SK-N-SH (cell line): ENCODE measurements around the gene CCDC192. TPM values are rescaled to one million over a fixed set of nuclear protein-coding genes. Genes with fewer than 3 reads are reported as not detected.
"Not testable (repeated sequence)": the region's sequence is repeated elsewhere in the genome, so short reads cannot be mapped to it uniquely, and the experiment has no call there.

Experiments used
- CTCF ChIA-PET: fragments of 300-600, 350-600 bp; formaldehyde crosslinking; extraction: SDS; loops from one replicate; lab custom pipeline; 2021; lab: Yijun Ruan, JAX
- POLR2A ChIA-PET: fragments of 350-600 bp; sonication (Branson Sonifier 250); formaldehyde crosslinking; extraction: SDS; loops from one replicate; lab custom pipeline; 2020; ENCODE audit warnings: antibody characterized with exemption, inconsistent platforms; lab: Yijun Ruan, JAX
- DNase-seq: peaks from one replicate; pipeline ENCODE4 v3.0.0; 2012
- H2AFZ ChIP-seq: fragments of 200-600 bp; sonication (generic); 2 replicates; pipeline ENCODE4 v1.8.1; 2016; ENCODE audit warnings: antibody characterized with exemption, mild to moderate bottlenecking, low read depth
- H3F3A ChIP-seq: fragments of 200-600 bp; sonication (generic); replicated peaks from 2 replicates; pipeline ENCODE3; 2016; ENCODE audit warnings: antibody characterized with exemption, mild to moderate bottlenecking; ENCODE audit not compliant: insufficient read depth
- H3K27ac ChIP-seq, 2 experiments: fragments of 200-500 bp in 1 of 2; fragments of 200-600 bp in 1 of 2; sonication (Bioruptor generic) in 1 of 2; sonication (generic), shearing (Covaris generic) in 1 of 2; 2 replicates each; pipeline versions ENCODE4 v1.5.1 to v1.6.1; 2014 to 2016; ENCODE audit warnings: low read depth in 2 of 2, inconsistent platforms in 1 of 2, low read length in 1 of 2, mild to moderate bottlenecking in 1 of 2, mixed read lengths in 1 of 2
- H3K27me3 ChIP-seq: fragments of 200-600 bp; sonication (generic), shearing (Covaris generic); 2 replicates; pipeline ENCODE4 v1.6.1; 2016; ENCODE audit warnings: mixed run types; ENCODE audit not compliant: insufficient read depth
- H3K36me3 ChIP-seq, 2 experiments: fragments of 200-500 bp in 1 of 2; fragments of 200-600 bp in 1 of 2; sonication (Bioruptor generic) in 1 of 2; sonication (generic) in 1 of 2; replicated peaks in 1 of 2; 2 replicates each; pipeline versions ENCODE3 to v1.5.1; 2014 to 2016; ENCODE audit warnings: low read length in 1 of 2, mild to moderate bottlenecking in 1 of 2; ENCODE audit not compliant: insufficient read depth in 2 of 2, control insufficient read depth in 1 of 2
- H3K4me1 ChIP-seq, 2 experiments: fragments of 200-500 bp in 1 of 2; fragments of 200-600 bp in 1 of 2; sonication (Bioruptor generic) in 1 of 2; sonication (generic), shearing (Covaris generic) in 1 of 2; 2 replicates each; pipeline versions ENCODE4 v1.5.1 to v1.6.1; 2014 to 2016; ENCODE audit warnings: low read depth in 1 of 2, low read length in 1 of 2, mixed run types in 1 of 2; ENCODE audit not compliant: insufficient read depth in 2 of 2, control insufficient read depth in 1 of 2
- H3K4me2 ChIP-seq: fragments of 200-600 bp; sonication (generic), shearing (Covaris generic); 2 replicates; pipeline ENCODE4 v1.6.1; 2017; ENCODE audit warnings: mixed run types
- H3K4me3 ChIP-seq, 2 experiments: fragments of 200-500 bp in 1 of 2; fragments of 200-600 bp in 1 of 2; sonication (Bioruptor generic) in 1 of 2; sonication (generic), shearing (Covaris generic) in 1 of 2; 2 replicates each; pipeline versions ENCODE4 v1.5.1 to v1.8.1; 2014 to 2016; ENCODE audit warnings: low read depth in 2 of 2, inconsistent platforms in 1 of 2, low read length in 1 of 2, mild to moderate bottlenecking in 1 of 2, mixed read lengths in 1 of 2, moderate library complexity in 1 of 2
- H3K79me2 ChIP-seq: fragments of 200-600 bp; sonication (generic); 2 replicates; pipeline ENCODE4 v1.8.1; 2017; ENCODE audit warnings: mild to moderate bottlenecking; ENCODE audit not compliant: insufficient read depth
- H3K9ac ChIP-seq: fragments of 200-600 bp; sonication (generic); 2 replicates; pipeline ENCODE4 v1.6.1; 2017; ENCODE audit warnings: mixed run types
- H3K9me2 ChIP-seq: fragments of 200-600 bp; sonication (generic); 2 replicates; pipeline ENCODE4 v1.6.1; 2017; ENCODE audit warnings: mixed run types
- H3K9me3 ChIP-seq: fragments of 200-600 bp; sonication (generic); 2 replicates; pipeline ENCODE4 v1.6.1; 2017; ENCODE audit warnings: mixed run types, mild to moderate bottlenecking, moderate library complexity
- H4K20me1 ChIP-seq: fragments of 200-600 bp; sonication (generic); 2 replicates; pipeline ENCODE4 v1.6.1; 2017; ENCODE audit warnings: mild to moderate bottlenecking, mixed run types; ENCODE audit not compliant: insufficient read depth
- ELF1 ChIP-seq: IDR thresholded peaks from 2 replicates; pipeline ENCODE4 v1.4.0; 2012
- EZH2phosphoT487 ChIP-seq: fragments of 200-600 bp; sonication (generic); IDR thresholded peaks from 2 replicates; pipeline ENCODE4 v1.6.1; 2017; ENCODE audit warnings: low read depth, mixed run types, mild to moderate bottlenecking, antibody characterized with exemption, moderate library complexity, borderline replicate concordance
- FOSL2 ChIP-seq: IDR thresholded peaks from 2 replicates; pipeline ENCODE4 v1.4.0; 2012; ENCODE audit warnings: low read depth, mild to moderate bottlenecking, moderate library complexity, borderline replicate concordance
- FOXJ3 ChIP-seq: sonication (generic); formaldehyde crosslinking; IDR thresholded peaks from 2 replicates; pipeline ENCODE4 v1.5.1; 2020; ENCODE audit warnings: mild to moderate bottlenecking, missing genetic modification reagents
- NFIC ChIP-seq: IDR thresholded peaks from 2 replicates; pipeline ENCODE4 v1.4.0; 2012; ENCODE audit warnings: borderline replicate concordance
- POLR2AphosphoS5 ChIP-seq: IDR thresholded peaks from 2 replicates; pipeline ENCODE4 v1.6.1; 2012; ENCODE audit warnings: low read depth, low read length
- SIN3A ChIP-seq: IDR thresholded peaks from 2 replicates; pipeline ENCODE4 v1.6.1; 2012; ENCODE audit warnings: low read depth, mild to moderate bottlenecking, low read length, moderate library complexity, borderline replicate concordance
- SMC3 ChIP-seq: IDR thresholded peaks from 2 replicates; pipeline ENCODE4 v1.6.1; 2012; ENCODE audit warnings: low read depth, low read length, improper control_type of control experiment
- TEAD4 ChIP-seq: IDR thresholded peaks from 2 replicates; pipeline ENCODE4 v1.4.0; 2012; ENCODE audit warnings: mild to moderate bottlenecking, borderline replicate concordance; ENCODE audit not compliant: insufficient read depth
- WGBS: methylation state at CpG from one replicate; pipeline ENCODE4 v1.1.6; 2017; ENCODE audit warnings: low lambda C conversion rate; 5-methylcytosine and 5-hydroxymethylcytosine counted together
- polyA plus RNA-seq, 3 experiments: library from polyadenylated mRNA; depleted of rRNA; stranded (reverse); fragments of >200 nt; gene quantifications; 2 replicates each; pipeline ENCODE4 v1.2.3, GENCODE V29; 2012
- TF ChIP-seq, protein P1 (sequence below): IDR thresholded peaks from 2 replicates; pipeline ENCODE4; 2012

CCDC192 gene
- polyA plus RNA-seq, 1 of the 3 experiments (the other 2 are of a cell fraction) = not detected

DNA sequence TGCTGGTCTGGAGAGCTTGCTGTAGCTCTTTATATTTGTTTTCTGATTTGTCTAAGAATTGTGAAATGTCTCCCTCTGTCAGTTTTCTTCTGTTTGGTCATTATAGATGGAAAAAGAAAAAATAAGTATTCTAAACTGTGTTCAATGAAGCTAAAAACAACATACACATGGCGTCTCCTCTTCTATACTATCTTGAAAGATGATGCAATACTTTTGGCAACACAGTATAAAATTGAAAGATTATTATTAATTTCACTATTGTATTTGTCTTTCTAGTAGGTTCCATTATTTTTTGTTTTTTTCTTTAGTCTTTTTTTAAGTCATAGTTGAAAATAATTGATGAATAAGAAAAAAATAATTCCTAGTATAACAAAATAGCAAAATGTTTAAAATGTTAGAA, 22.5 kb downstream of the CCDC192 start:
- H3K9ac ChIP-seq = no peak overlapping the region
- no peaks in the 10 kb centered on the region for H3F3A ChIP-seq
- H3K9me2 ChIP-seq = no peaks in the 10 kb centered on the region
- H3K36me3 ChIP-seq = peaks cover 0 to 3% of the 10 kb centered on the region in 2 experiments
- no peak for DNase-seq
- H3K9me3 ChIP-seq = no peaks in the 10 kb centered on the region
- H4K20me1 ChIP-seq = no peaks in the 10 kb centered on the region
- H3K79me2 ChIP-seq = no peaks in the 10 kb centered on the region
- TF ChIP-seq NFIC = no peak
- TF ChIP-seq EZH2phosphoT487 = no peak
- no peak for TF ChIP-seq FOSL2
- TF ChIP-seq TEAD4 = no peak
- TF ChIP-seq ELF1 = no peak
- no peak for TF ChIP-seq POLR2AphosphoS5
- no peak for TF ChIP-seq FOXJ3
- no peak for TF ChIP-seq SMC3
- no peak for TF ChIP-seq SIN3A
- TF ChIP-seq, protein P1, sequence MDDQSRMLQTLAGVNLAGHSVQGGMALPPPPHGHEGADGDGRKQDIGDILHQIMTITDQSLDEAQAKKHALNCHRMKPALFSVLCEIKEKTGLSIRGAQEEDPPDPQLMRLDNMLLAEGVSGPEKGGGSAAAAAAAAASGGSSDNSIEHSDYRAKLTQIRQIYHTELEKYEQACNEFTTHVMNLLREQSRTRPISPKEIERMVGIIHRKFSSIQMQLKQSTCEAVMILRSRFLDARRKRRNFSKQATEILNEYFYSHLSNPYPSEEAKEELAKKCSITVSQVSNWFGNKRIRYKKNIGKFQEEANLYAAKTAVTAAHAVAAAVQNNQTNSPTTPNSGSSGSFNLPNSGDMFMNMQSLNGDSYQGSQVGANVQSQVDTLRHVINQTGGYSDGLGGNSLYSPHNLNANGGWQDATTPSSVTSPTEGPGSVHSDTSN = no peak
- H2AFZ ChIP-seq = no peak overlapping the region
- no peaks in the 10 kb centered on the region for H3K4me1 ChIP-seq
- peaks cover 16% of the 10 kb centered on the region; the same call in 1 of the 2 replicates for H3K27me3 ChIP-seq
- ChIA-PET CTCF (interaction anchor here (1.1 kb wide), 1 partner anchor 150 kb away, joined by 3 read pairs; no protein-coding TSS in a partner anchor), POLR2A (no interaction called here)
- H3K27ac ChIP-seq = no peak overlapping the region
- H3K4me2 ChIP-seq = no peak overlapping the region
- no peak overlapping the region for H3K4me3 ChIP-seq
- 17% methylated on average over 1 of the region's 1 CpG for WGBS

DNA sequence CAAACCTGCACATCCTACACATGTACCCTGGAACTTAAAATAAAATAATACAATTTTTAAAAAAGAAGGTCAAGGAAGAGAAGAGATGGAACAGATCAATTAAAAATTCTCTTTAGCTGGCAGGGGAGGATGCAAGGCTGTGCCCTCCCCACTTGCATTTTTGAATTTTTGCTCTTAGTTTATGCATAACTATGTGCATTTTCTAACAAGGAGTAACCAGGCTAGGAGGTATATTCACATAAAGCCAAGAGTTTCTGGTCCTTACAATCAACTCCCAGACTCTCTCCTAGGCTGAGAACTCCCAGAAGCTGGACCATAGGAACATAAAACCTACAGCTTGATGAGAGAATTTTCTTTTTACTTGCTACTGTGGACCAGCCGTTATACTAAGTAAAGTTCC, 29.8 kb downstream of the CCDC192 start:
- Histone ChIP-seq H3K9me3 (no peaks in the 10 kb centered on the region), H3K9me2 (no peaks in the 10 kb centered on the region), H3K4me2 (no peak overlapping the region), H3K27ac (no peak overlapping the region), H2AFZ (no peak overlapping the region), H3K4me3 (no peak overlapping the region), H4K20me1 (no peaks in the 10 kb centered on the region), H3K27me3 (no peaks in the 10 kb centered on the region), H3K36me3 (no peaks in the 10 kb centered on the region), H3K79me2 (no peaks in the 10 kb centered on the region), H3K4me1 (no peaks in the 10 kb centered on the region), H3K9ac (no peak overlapping the region), H3F3A (no peaks in the 10 kb centered on the region)
- 4% methylated on average over 1 of the region's 1 CpG for WGBS
- ChIA-PET CTCF (no interaction called here), POLR2A (no interaction called here)
- DNase-seq = no peak
- no peak for TF ChIP-seq ELF1
- no peak for TF ChIP-seq TEAD4

DNA sequence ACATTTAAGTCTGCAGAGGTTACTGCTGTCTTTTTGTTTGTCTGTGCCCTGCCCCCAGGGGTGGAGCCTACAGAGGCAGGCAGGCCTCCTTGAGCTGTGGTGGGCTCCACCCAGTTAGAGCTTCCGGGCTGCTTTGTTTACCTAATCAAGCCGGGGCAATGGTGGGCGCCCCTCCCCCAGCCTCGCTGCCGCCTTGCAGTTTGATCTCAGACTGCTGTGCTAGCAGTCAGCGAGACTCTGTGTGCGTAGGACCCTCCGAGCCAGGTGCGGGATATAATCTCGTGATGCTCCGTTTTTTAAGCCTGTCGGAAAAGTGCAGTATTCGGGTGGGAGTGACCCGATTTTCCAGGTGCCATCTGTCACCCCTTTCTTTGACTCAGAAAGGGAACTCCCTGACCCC, 36.2 kb downstream of the CCDC192 start:
- H3K79me2 ChIP-seq, H3K36me3 ChIP-seq, DNase-seq, H3K4me2 ChIP-seq, H3K4me1 ChIP-seq, H3K27me3 ChIP-seq, CTCF ChIA-PET, POLR2A ChIA-PET, H3K9ac ChIP-seq, H3F3A ChIP-seq, H4K20me1 ChIP-seq, H2AFZ ChIP-seq, H3K27ac ChIP-seq, H3K9me3 ChIP-seq, H3K9me2 ChIP-seq: not testable (repeated sequence)
- WGBS = 5% methylated on average over 11 of the region's 14 CpGs
- H3K4me3 ChIP-seq = peak overlapping the region; percentile 20 to 40; a peak in 3 of 4 replicates
